OCI-M1 (cell line): ENCODE results near the gene TBC1D14.
A peak's percentile ranks its signal among the peaks of the same experiment; 100 is the strongest.

Experiments used
- DNase-seq: peaks from one replicate; lab custom pipeline; 2025; lab: John Stamatoyannopoulos, UW

The TBC1D14 gene

GRCh38 chr4:7044137-7044930, 134.7 kb downstream of the TBC1D14 start:
- DNase-seq = no peak

- DNase-seq = no peak
Measured at GRCh38 chr4:7045553-7045952, 135.9 kb downstream of the TBC1D14 start.

GRCh38 chr4:7045961-7046921, 136.6 kb downstream of the TBC1D14 start:
- DNase-seq = no peak

- no peak for DNase-seq
Measured at GRCh38 chr4:7046971-7047370, 137.3 kb downstream of the TBC1D14 start.

- DNase-seq = no peak
Measured at GRCh38 chr4:7048642-7049041, 139.0 kb downstream of the TBC1D14 start.

- DNase-seq = no peak
Measured at GRCh38 chr4:7049295-7049694, 139.7 kb downstream of the TBC1D14 start.

- no peak for DNase-seq
Measured at GRCh38 chr4:7049739-7050138, 140.1 kb downstream of the TBC1D14 start.

- no peak for DNase-seq
Measured at GRCh38 chr4:7050481-7051143, 141.0 kb downstream of the TBC1D14 start.

GRCh38 chr4:7051144-7051495, 141.5 kb downstream of the TBC1D14 start:
- DNase-seq = no peak

GRCh38 chr4:7051905-7052304, 142.3 kb downstream of the TBC1D14 start:
- DNase-seq = no peak

GRCh38 chr4:7052313-7052712, 142.7 kb downstream of the TBC1D14 start:
- no peak for DNase-seq

- DNase-seq = peak; percentile 84
Measured at GRCh38 chr4:7052923-7053715, 143.5 kb downstream of the TBC1D14 start.

- DNase-seq = no peak
Measured at GRCh38 chr4:7054106-7054880, 144.7 kb downstream of the TBC1D14 start.

- no peak for DNase-seq
Measured at GRCh38 chr4:7055111-7055989, 145.7 kb downstream of the TBC1D14 start.

GRCh38 chr4:7055990-7056325, 146.3 kb downstream of the TBC1D14 start:
- no peak for DNase-seq

GRCh38 chr4:7058792-7059191, 149.2 kb downstream of the TBC1D14 start:
- no peak for DNase-seq

- DNase-seq = no peak
Measured at GRCh38 chr4:7059662-7060061, 150.0 kb downstream of the TBC1D14 start.

GRCh38 chr4:7060346-7061150, 150.9 kb downstream of the TBC1D14 start:
- DNase-seq = no peak

GRCh38 chr4:7061815-7062214, 152.2 kb downstream of the TBC1D14 start:
- DNase-seq = no peak
